SK-N-SH treated with all-trans-retinoic acid at 6 μM for 48 hours (cell line): ENCODE measurements around the gene MAPK6.

Experiments
- CSDC2 ChIP-seq: fragments of 250-450 bp; sonication (Bioruptor Pico); IDR thresholded peaks from 2 replicates; pipeline ENCODE4 v1.5.0; 2020; ENCODE audit warnings: mild to moderate bottlenecking, moderate library complexity
- GLIS3 ChIP-seq: fragments of 250-450 bp; sonication (Bioruptor Pico); IDR thresholded peaks from 2 replicates; pipeline ENCODE4 v1.5.0; 2020; ENCODE audit warnings: mild to moderate bottlenecking, moderate library complexity
- PATZ1 ChIP-seq: fragments of 250-450 bp; sonication (Bioruptor Pico); IDR thresholded peaks from 2 replicates; pipeline ENCODE4 v1.8.0; 2020; ENCODE audit warnings: mild to moderate bottlenecking, moderate library complexity, borderline replicate concordance
- PPARA ChIP-seq: fragments of 250-450 bp; sonication (Bioruptor Pico); IDR thresholded peaks from 2 replicates; pipeline ENCODE4 v1.5.0; 2020; ENCODE audit warnings: mild to moderate bottlenecking, borderline replicate concordance
- RARB ChIP-seq: fragments of 250-450 bp; sonication (Bioruptor Pico); IDR thresholded peaks from 2 replicates; pipeline ENCODE4 v1.8.0; 2021; ENCODE audit warnings: mild to moderate bottlenecking, moderate library complexity
- TOX ChIP-seq: fragments of 250-450 bp; sonication (Bioruptor Pico); IDR thresholded peaks from 2 replicates; pipeline ENCODE4 v1.8.0; 2021; ENCODE audit warnings: mild to moderate bottlenecking, moderate library complexity, borderline replicate concordance
- ZC3H10 ChIP-seq: fragments of 250-450 bp; sonication (Bioruptor Pico); IDR thresholded peaks from 2 replicates; pipeline ENCODE4 v1.5.1; 2021; ENCODE audit warnings: mild to moderate bottlenecking, moderate library complexity
- ZFP3 ChIP-seq: fragments of 250-450 bp; sonication (Bioruptor Pico); IDR thresholded peaks from 2 replicates; pipeline ENCODE4 v1.5.0; 2020; ENCODE audit warnings: mild to moderate bottlenecking, moderate library complexity
- ZFP30 ChIP-seq: fragments of 450-650 bp; formaldehyde crosslinking; IDR thresholded peaks from 2 replicates; pipeline ENCODE4 v1.5.0; 2022; ENCODE audit warnings: mild to moderate bottlenecking, moderate library complexity

GRCh38 chr15:51991141-51991540 lies 27.9 kb upstream of the MAPK6 start:
- TF ChIP-seq GLIS3 (no peak), ZFP30 (no peak), CSDC2 (CRISPR knock-in tag) (no peak), PATZ1 (CRISPR knock-in tag) (no peak), ZFP3 (no peak), RARB (CRISPR knock-in tag) (no peak), TOX (no peak), ZC3H10 (no peak), PPARA (CRISPR knock-in tag) (no peak)
